GM19324 (cell line): ENCODE data around the gene STK39.

ENCODE experiments used
- ATAC-seq: cut with Tn5 transposase; IDR thresholded peaks from one replicate; pipeline ENCODE4 v1.9.1; 2021; ENCODE audit warnings: mild to moderate bottlenecking, moderate library complexity; ENCODE audit not compliant: unreplicated experiment, low FRiP score

STK39 gene

DNA sequence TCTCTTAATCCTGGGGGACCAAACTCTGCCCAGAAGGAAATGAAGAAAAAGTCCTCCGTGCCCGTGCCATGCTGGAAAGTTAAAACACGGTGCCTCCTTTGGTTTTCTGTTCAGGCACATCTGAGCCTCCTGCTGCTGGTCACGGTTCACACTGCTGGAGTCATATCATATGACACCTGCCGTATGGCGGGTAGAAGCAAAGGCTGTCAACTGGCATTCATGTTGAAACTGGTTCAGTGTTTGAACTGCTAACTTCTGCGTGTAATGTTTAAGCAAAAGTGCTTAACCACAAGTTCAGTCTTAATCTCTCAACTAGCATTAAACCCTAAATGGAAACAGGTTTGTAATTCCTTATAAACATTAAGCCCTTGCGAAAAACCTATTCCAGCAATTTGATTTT, 3.1 kb downstream of the STK39 start:
- no peak for ATAC-seq

DNA sequence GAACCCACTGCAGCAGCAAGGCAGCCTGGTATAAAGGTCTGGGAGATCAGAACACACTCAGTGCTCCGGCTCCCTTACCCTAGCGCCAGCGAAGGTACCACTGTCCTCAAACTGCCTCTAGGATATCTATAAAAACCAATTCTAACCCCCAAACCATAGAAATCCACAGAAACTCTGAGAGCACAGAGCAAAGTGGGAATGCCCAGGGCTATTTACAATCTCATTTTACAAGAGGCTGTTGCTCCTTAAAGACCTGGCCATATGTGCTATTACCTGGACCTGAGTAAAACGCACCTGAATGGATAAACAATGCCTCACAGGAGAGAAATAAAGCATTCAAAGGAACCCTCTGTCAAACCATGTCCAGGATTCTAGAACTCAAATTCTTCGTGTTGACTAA, 4.3 kb downstream of the STK39 start:
- ATAC-seq, result no peak

DNA sequence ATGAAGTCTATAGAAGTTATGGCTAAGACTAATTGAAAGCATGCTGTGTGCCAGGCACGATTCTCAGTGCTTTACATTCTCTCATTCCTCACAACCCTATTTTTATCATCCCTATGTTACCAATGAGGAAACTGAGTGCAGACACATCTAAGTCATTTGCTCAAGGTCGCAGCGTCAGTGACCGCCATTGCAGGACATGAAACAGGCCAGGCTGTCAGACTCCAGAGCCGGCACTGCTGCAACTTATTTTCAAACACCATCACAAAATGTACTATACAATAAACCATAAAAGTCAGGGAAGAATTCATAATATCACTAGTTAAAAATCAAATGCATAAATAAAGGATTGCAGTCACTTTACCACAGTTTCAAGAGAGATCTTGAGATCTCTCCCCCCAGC, 5.6 kb downstream of the STK39 start:
- ATAC-seq, result no peak

DNA sequence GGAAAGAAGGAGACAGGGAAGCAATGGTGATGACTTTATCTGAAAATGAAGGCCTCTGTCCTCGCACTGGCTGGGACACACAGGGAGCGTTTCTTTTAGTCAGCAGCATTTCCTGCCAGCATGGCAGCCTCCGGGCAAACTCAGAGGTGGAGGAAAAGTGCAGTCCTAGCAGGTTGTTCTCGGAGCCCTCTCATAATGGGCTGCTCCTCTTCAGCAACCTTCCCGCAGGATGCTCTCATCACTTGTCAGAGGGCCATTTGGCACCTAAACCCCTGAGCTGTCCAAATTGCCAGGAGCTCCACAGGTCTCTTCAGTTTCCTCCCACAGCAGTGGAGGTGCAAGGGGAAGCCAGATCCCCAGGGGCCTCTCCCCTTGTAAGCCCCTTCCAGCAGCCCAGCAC, 6.2 kb downstream of the STK39 start:
- ATAC-seq, result no peak

DNA sequence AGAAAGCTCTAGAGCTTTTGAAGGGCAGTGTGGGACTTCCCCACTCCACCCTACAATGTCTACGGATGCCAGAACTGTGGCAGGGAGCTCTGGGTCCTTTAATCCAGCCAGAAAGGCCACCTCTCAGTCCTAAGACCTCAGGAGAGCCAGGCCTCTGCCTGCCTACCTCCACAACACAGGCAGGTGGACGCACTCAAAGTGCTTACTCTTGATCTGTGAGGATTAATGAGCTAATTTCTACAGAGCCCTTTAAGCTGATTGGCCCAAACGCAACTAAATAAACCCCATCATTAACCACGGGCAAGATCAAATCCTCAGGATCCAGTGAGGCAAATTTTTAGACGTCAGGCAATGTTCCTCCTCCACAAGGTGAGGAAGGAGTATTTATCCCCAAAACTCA, 8.1 kb downstream of the STK39 start:
- ATAC-seq, result no peak

DNA sequence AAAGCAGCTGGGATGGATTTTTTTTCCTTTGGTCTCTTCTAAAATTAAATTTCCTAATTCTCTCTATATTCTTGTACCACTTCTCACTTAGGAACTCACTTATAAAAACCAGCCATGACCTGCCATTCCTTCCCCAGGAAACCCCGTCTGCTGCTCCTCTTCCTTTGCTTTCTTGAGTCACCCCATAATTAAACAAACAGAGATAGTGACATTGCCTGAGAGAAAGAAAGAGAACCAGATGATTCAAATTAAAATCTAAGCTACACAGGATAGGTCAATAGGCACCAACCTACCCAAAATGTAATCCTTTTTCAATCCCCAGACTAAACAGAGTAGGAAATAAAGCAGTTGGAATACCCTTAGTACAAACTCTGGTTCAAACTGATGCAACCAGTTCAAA, 9.7 kb downstream of the STK39 start:
- ATAC-seq, result no peak

DNA sequence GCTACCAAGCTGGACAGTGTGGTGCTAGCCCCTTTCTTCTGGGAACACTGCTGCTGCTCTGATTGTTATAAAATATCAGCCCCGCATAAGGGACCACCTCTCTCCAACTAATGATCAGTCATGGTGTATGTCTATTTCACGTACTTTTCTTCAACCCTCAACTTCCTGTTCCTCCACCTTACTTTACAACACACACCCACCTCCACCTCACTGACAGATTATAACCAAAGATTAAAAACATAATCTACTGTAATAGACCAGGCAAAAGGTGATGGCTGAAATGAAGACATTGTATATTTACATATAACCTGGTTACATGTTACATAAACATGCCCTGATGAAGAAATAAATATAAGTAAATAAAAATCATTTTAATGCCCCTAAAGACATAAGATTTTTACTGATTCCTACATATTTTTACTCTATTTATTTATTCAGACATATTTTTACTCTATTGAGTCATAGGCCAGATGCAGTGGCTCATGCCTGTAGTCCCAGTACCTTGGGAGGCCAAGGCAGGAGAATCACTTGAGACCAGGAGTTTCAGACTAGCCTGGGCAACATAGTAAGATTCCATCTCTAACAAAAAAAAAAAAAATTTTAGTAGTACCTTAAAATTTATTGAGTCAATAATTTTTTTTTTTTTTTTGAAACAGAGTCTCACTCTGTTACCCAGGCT, 12.8 kb downstream of the STK39 start:
- no peak for ATAC-seq

DNA sequence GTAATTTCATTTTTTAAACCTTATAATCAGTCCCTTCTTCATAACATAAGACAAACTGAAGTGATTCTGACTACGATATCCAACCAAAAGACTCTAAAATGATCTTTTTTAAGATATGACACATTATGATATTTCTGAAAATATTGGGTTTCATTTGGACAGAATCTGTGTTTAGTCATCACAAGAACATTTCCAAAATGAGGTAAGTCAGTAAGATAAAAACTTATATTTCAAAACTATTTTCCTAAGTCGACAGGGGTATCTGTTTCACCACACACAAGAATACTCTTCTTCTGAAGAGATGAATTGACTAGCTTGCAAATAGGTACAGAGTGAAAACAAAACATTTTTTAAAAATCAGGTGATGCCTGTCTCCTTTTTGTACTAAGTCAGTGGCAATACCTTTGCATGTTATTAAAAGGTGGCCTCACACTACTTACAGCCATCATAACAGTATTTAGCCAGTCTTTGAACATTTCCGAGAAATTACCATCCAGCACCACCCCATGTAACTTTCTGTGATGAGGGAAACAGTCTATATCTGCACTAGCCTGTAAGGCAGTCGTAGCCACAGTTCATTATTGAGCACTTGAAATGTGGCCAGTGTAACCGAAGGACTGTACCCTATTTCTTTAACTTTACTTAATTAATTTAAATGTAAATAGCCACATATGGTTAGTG, 13.5 kb downstream of the STK39 start:
- no peak for ATAC-seq

DNA sequence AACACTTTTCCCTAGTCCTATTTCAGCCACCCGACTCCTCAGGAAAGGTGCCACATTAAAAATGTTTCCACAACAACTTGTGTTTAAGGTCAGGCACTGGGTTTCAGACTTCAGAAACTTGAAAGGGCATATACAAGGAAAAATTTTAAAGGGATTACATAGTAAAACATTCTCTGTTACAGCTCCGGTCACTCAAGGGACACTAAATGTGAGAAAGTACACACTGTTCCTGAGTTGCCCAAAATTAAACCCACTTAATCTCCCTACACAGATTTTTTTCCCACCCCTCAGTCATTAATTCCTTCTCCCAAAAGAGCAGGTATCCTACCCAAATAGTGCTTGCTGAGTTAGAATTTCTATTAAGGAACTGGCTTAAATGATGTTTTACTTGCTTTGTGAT, 14.2 kb downstream of the STK39 start:
- ATAC-seq, result no peak

DNA sequence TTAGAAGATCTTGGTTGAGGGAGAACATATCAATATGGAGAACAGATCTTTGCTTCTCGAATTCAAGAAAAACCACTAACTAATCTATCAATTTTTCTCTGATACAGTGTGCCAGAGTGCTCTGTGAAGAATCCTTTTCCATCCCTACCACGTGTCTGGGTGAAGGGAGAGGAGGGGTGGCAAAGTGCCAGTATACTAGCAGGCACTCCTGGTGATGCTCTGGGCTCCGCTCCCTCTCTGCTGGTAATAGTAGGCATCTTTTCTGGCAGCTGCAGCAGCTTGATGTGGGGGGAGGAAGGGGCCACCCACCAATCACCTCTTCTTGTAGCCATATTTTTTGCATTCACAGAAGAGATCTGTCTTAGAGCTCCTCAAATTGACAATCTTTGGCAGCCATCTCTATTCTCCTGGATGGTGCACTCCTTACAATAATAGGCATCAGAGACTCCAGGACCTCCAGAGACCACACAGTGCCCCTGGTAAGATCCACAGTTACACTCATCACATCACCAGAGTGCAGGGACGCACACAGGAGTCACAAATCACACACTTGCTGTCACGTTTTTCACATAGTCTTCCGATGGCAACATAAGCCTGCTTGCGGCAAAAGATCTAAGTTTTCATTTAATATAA, 15.7 kb downstream of the STK39 start:
- no peak for ATAC-seq

DNA sequence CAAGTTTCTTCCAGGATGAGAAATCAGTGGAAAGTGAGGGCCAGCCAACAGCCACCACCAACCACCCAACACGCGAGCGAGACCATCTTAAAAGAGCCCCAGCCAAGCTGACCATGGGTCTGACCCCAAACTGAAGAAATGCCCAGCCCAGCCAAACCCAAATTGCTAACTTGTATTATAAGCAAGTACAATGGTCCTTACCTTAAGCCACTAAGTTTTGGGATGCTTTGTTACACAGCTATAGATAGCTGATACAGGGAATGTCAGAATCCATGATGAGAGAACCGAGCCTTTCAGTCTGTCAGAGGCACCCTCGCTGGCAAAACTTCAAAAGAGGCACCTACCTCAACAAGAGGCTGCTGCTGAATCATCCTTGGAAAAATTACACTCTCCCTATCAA, 17.0 kb downstream of the STK39 start:
- no peak for ATAC-seq

DNA sequence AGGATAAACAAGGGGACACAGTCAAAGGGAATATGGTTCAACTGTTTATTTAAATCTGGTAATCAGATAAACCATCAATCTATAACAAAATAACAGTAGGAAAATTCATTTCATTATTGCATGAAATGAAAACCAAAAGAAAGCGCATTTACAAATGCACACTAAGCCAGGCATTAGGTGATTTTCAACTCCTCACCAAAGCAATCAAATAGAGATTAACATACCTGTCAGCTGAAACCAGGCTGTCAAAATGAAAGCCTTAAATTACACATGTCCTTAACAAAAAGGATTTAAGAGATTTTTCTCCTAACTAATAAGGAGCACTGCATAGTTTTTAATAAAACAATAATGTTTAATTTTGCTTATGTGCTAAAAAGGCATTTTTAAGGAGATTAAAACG, 23.0 kb downstream of the STK39 start:
- ATAC-seq, result no peak

DNA sequence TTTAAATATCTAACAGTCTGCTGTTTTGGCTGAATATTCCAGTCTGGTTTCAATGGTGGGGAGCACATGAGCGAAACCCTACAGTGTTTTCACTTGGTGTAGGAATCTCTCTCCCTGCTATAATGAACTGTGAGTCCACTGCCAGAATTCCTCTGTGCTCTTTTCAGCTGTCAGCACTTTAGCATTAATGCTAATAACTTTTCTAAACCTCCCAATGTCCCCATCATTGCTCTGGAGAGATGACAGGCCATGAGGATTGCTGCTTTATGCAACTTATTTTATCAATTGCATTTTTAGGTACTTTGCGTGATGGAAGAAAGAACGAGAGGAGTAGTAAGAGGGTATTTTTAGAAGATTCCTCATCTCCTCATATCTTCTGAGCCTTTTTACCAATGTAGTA, 25.3 kb downstream of the STK39 start:
- no peak for ATAC-seq

DNA sequence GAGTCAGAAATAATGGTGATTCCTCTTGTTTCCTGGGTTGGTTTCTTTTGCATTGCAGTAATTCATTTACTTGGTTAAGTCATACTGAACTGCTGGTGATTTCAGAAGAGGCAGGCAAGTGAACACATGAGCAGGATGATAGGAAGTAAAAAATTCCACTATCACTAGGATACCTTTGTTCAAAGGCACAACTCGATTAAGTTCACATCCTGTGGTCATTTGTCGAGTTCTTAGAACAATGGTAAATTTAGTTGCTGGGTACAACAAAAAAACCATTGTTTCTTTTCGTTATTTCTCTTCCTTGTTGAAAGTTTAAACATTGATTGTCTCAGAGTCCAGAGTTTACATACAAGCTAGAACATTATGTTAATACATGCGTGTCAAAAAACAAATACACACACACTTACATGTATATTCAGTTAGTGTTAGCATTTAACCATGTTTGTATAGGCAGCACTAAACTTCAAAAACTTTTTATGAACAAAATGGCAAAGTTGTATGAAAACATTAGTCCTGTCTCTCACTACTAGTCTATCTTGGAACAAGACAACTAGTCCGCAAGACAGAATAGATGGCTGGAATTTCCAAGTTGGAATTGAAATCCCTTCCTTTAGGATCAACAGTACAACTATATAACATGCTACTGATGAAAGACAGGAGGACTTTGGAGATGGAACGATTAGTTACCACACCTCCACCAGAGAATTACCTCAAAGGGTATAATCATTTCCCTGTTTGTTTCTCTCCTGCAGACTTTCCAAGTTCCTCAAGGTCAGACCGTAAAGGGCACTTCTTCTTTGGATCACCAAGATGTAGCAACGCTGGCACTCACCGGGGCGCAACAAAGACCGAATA, 26.2 kb downstream of the STK39 start:
- no peak for ATAC-seq

DNA sequence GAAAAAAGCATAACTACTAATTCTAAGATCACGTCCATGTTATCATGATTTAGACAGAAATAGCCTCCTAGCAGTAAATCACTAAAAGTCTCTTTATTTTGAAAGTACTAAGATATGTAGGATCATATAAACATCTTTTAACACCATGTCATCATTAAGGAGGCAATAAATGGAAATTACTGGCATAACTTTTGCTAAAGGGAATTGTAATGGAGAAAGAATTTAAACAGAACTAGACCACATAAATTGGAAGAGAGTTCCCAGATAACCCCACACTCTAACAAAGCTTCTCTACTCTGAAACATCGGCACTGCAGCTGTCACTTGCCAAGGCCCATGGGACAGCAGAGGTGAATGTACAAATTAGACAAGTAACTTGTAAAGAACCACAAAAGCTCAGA, 29.5 kb downstream of the STK39 start:
- no peak for ATAC-seq

DNA sequence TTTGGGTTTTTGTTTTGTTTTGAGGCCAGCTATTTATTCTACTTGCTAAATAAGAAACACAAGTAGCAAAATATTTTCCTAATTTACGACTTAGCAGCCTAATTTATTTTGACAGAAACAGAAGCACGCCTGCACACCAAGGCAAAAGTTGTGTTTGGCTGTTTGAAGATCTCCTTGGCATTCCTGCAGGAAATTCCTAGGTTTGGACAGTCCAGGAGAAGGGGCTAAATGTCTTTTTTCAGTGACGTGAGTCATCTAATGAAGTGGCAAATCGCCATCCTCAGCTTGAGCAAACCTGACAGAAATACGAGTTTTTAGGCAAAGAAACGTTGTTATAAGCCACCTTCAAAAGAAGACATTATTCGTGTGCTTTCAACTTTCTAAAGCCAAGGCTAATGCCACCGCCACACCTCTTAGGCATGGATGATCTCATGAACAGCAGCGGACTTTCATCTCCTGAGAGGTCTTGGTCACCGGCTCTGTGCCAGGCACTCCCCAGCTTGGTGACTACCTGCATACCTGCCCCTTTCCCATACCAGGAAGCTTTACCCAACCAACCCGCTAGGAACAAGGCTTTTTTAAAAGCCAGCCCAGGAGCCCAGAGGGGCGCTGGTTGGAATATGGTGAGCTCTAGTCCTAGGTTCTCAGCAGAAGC, 30.9 kb downstream of the STK39 start:
- ATAC-seq, result no peak

DNA sequence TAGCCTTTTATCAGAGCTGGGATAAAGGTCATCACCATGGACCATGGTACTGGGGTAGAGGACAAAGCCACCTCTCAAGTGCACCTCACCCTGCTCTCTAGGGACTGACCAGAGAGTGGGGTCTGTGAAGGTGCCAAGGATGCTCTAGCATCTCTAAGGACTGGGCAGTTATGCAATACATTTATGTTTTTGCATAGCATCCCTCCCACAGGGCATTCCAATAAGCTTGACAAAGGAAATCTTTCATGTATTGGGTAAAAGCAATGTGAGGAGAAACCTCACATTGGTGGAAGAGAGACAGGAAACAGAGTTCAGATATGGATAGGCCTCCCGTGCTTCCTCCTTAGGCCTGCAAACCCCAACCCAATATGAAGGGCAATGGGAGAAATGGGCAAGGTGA, 31.6 kb downstream of the STK39 start:
- no peak for ATAC-seq

DNA sequence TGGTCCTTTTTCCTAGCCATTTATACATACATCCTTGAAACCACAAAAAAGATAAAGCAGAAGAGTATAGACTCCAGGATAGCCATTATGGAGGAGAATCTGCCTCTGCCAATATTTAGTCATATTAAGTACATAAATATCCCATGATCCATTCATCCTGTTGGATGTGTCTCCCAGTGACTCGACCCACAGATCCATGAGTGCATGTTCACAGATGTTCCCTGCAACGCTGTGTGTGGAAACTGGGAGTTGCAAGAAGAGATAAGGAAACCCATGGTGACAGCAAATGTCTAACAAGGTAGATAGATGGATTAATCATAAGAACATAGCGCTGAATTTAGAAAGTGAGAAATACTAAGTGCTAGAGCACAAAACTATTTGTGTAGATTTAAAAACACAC, 34.5 kb downstream of the STK39 start:
- ATAC-seq, result no peak

DNA sequence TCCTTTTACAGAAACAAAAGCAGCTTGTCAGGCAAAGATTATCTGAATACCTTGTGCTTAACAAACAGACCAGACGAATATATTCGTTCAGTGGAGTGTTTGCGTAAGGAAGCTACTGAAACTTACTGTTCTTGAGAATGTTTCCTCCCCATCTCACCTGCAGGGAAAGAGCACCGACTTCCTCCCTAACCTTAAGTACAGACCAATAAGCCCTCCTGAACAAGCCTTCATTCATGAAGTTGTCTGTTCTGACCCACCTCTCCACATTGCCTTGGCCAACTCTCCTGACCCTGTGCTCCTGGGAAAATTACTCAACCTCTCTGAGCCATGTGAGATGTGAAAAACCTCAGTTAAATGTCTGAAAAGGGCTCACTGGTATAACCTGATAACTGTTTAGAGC, 35.2 kb downstream of the STK39 start:
- ATAC-seq, result no peak

DNA sequence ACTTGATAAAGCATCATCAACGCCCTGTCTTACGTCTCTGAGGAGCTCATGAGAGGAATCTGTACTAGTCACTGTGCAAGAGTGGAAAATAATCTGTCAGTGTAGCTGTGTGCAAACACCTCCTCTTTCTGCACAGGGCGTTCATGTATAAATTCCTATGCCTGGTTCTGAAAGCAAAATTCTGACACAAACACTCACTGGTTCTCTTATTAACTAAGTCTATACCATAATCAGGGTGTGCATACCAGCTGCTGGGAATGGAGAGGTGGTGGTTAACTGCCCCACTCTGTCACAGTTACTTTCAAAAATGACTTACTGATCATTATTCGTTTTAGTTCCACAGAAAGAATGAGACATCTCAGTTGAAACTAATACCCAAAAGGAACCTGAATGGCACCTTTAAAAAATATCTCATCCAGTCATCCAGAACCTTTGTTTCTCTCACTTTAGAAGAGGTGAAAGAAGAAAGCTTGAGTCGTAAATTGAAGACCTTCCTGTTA, 35.7 kb downstream of the STK39 start:
- no peak for ATAC-seq
